Fibroblast of skin of left biceps (primary cell): ENCODE data around the gene RABGAP1L.
"Not testable (repeated sequence)": the region's sequence is repeated elsewhere in the genome, so short reads cannot be mapped to it uniquely, and the experiment has no call there.

Experiments used
- DNase-seq, 2 experiments: peaks; one replicate each; pipeline ENCODE4 v3.0.0-alpha.2; 2013; ENCODE audit warnings: low read depth in 2 of 2

Gene RABGAP1L

GRCh38 chr1:174703309-174703708 is 544.0 kb downstream of the RABGAP1L start:
- DNase-seq: no peak

- DNase-seq: no peak
These were observed 545.0 kb downstream of the RABGAP1L start for GRCh38 chr1:174704300-174704699.

- no peak for DNase-seq
These were observed 551.8 kb downstream of the RABGAP1L start for GRCh38 chr1:174710868-174711845.

- not testable (repeated sequence) for DNase-seq
These were observed 552.5 kb downstream of the RABGAP1L start for GRCh38 chr1:174711848-174712247.

GRCh38 chr1:174712541-174712940 is 553.2 kb downstream of the RABGAP1L start:
- DNase-seq: no peak

GRCh38 chr1:174713796-174714195 is 554.5 kb downstream of the RABGAP1L start:
- DNase-seq: no peak

GRCh38 chr1:174719194-174719593 is 559.9 kb downstream of the RABGAP1L start:
- DNase-seq: no peak

- DNase-seq: no peak
These were observed 561.3 kb downstream of the RABGAP1L start for GRCh38 chr1:174720618-174721017.

GRCh38 chr1:174721246-174721645 is 561.9 kb downstream of the RABGAP1L start:
- no peak for DNase-seq

- no peak for DNase-seq
These were observed 564.5 kb downstream of the RABGAP1L start for GRCh38 chr1:174723816-174724215.

- DNase-seq: no peak
These were observed 564.9 kb downstream of the RABGAP1L start for GRCh38 chr1:174724219-174724618.

- DNase-seq: no peak
These were observed 567.0 kb downstream of the RABGAP1L start for GRCh38 chr1:174726167-174726879.

GRCh38 chr1:174726880-174727585 is 567.7 kb downstream of the RABGAP1L start:
- no peak for DNase-seq

GRCh38 chr1:174734270-174734669 is 575.0 kb downstream of the RABGAP1L start:
- DNase-seq: no peak

- DNase-seq: no peak
These were observed 577.5 kb downstream of the RABGAP1L start for GRCh38 chr1:174736831-174737230.

GRCh38 chr1:174740249-174740968 is 581.1 kb downstream of the RABGAP1L start:
- no peak for DNase-seq

GRCh38 chr1:174742805-174743653 is 583.7 kb downstream of the RABGAP1L start:
- no peak for DNase-seq

GRCh38 chr1:174743654-174744561 is 584.6 kb downstream of the RABGAP1L start:
- DNase-seq: peak in 1 of 2 experiments; percentile 10

- DNase-seq: no peak
These were observed 585.6 kb downstream of the RABGAP1L start for GRCh38 chr1:174744886-174745285.
